Erythroblast (primary cell): ENCODE results near the gene CSH1.
"Not testable (repeated sequence)": the region's sequence is repeated elsewhere in the genome, so short reads cannot be mapped to it uniquely, and the experiment has no call there.

Source experiments
- GATA1 ChIP-seq: IDR thresholded peaks from 2 replicates; pipeline ENCODE4 v1.6.1; 2011; ENCODE audit warnings: low read depth, mild to moderate bottlenecking, control low read depth, low read length, moderate library complexity
- POLR2A ChIP-seq: IDR thresholded peaks from 2 replicates; pipeline ENCODE4 v1.6.1; 2011; ENCODE audit warnings: mild to moderate bottlenecking, low read length

DNA sequence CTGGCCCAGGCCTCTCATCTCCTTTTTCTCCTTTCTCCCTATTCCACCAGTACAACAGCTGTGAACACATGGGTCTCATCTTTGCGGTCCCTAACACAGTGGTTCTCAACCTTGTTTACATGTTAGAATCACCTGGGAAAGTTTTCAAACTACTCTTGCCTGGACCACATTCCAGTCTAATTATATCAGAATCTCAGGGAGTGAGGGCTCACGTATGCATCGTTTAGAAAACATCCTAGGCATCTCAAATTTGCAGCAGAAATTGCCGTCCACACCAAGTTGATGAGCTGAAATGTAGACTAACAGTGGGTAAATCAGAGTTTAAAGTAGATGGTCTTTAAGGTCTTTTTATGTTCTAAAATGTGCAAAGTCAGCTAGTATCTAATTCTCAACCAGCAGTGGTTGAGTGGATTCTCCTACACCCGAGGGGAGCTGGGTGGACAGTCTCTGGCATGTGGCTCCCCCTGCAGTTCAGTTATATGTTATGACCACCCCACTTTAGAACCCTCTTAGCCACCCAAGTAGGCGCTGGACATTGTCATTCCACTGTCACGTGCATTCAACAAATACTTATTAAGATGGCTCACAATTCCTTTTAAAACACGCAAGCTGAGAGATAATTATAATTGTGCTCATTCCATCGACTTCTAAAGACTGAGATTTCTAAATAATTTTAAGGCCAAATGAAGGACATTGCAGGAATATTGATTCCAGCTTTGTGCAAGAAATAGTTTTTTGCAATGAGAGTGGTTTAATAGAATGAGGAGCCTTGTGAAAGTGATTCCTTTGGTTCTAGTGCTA lies 26.7 kb downstream of the CSH1 start:
- not testable (repeated sequence) for TF ChIP-seq POLR2A, GATA1
